NCI-H2171 treated with DMSO at 0.1 percent for 48 hours (cell line): ENCODE results near the gene NTPCR.
"Not testable (repeated sequence)": the region's sequence is repeated elsewhere in the genome, so short reads cannot be mapped to it uniquely, and the experiment has no call there.

Source experiments
- DNase-seq: peaks from one replicate; lab custom pipeline; 2025; lab: John Stamatoyannopoulos, UW

NTPCR gene

GRCh38 chr1:232927166-232927565, 23.2 kb upstream of the NTPCR start:
- not testable (repeated sequence) for DNase-seq

- no peak for DNase-seq
Observed at GRCh38 chr1:232927830-232928505, 22.4 kb upstream of the NTPCR start.

- no peak for DNase-seq
Observed at GRCh38 chr1:232932486-232933425, 17.7 kb upstream of the NTPCR start.

GRCh38 chr1:232936941-232937340, 13.5 kb upstream of the NTPCR start:
- DNase-seq = no peak

GRCh38 chr1:232937741-232938375, 12.6 kb upstream of the NTPCR start:
- DNase-seq = no peak

- DNase-seq = no peak
Observed at GRCh38 chr1:232938926-232939325, 11.5 kb upstream of the NTPCR start.

GRCh38 chr1:232939748-232940147, 10.7 kb upstream of the NTPCR start:
- no peak for DNase-seq

GRCh38 chr1:232940262-232940661, 10.1 kb upstream of the NTPCR start:
- no peak for DNase-seq

GRCh38 chr1:232942413-232943294, 7.8 kb upstream of the NTPCR start:
- DNase-seq = no peak

GRCh38 chr1:232943679-232944252, 6.6 kb upstream of the NTPCR start:
- no peak for DNase-seq

GRCh38 chr1:232944347-232944746, 6.1 kb upstream of the NTPCR start:
- DNase-seq = no peak

GRCh38 chr1:232949636-232950196, 695 bp upstream of the NTPCR start:
- DNase-seq = no peak

GRCh38 chr1:232951180-232951579, 769 bp downstream of the NTPCR start:
- no peak for DNase-seq

- DNase-seq = no peak
Observed at GRCh38 chr1:232951605-232952004, 1.2 kb downstream of the NTPCR start.

GRCh38 chr1:232952514-232953499, 2.4 kb downstream of the NTPCR start:
- DNase-seq = peak; percentile 67

- DNase-seq = no peak
Observed at GRCh38 chr1:232954594-232955365, 4.4 kb downstream of the NTPCR start.

- no peak for DNase-seq
Observed at GRCh38 chr1:232956081-232956480, 5.7 kb downstream of the NTPCR start.

- DNase-seq = no peak
Observed at GRCh38 chr1:232958067-232958466, 7.7 kb downstream of the NTPCR start.
